Tibial nerve (tissue), 4 donors: ENCODE results near the gene AMBRA1.

Experiments used
- CTCF ChIP-seq, 5 experiments: fragments of 200-600 bp in 3 of 5; fragments of 450-650 bp in 2 of 5; sonication (generic) in 3 of 5; IDR thresholded peaks; one replicate each; pipeline ENCODE4 v1.5.1; 2016 to 2019; ENCODE audit warnings: antibody characterized with exemption in 5 of 5, mild to moderate bottlenecking in 3 of 5, moderate library complexity in 2 of 5
- EP300 ChIP-seq, 2 donors: sonication (generic); formaldehyde crosslinking; IDR thresholded peaks; one replicate each; pipeline ENCODE4 v1.6.1; 2017; ENCODE audit warnings: antibody characterized with exemption in 2 of 2, mild to moderate bottlenecking in 1 of 2
- POLR2A ChIP-seq, 2 donors: fragments of 450-650 bp; IDR thresholded peaks; one replicate each; pipeline ENCODE4 v1.6.1; 2017; ENCODE audit warnings: antibody characterized with exemption in 2 of 2, mild to moderate bottlenecking in 2 of 2, moderate library complexity in 2 of 2

- TF ChIP-seq CTCF (IDR thresholded peaks at IDR 0.05) (no peak), POLR2A (IDR thresholded peaks at IDR 0.05) (no peak), EP300 (IDR thresholded peaks at IDR 0.05) (no peak)
Measured at GRCh38 chr11:46643531-46643930, 49.7 kb upstream of the AMBRA1 start.
